ENCODE measurements around the gene ZNF729. TPM values are rescaled to one million over a fixed set of nuclear protein-coding genes. Genes with fewer than 3 reads are reported as not detected.

Gene ZNF729
- not detected in 2 replicates for total RNA-seq

GRCh38 chr19:22286151-22286810 is at the start of gene ZNF729:
Gene ZNF729 (plus strand): TSS chr19:22286441. CDS start chr19:22286526, 85 bp downstream.

Other genes with a start within 250 kb of the ZNF729 start
- gene ZNF257, start 234.0 kb upstream of the ZNF729 start, total RNA-seq: 0.16 TPM in 1 of 2 replicates, not detected in the other
- gene ZNF676, start 89.5 kb upstream of the ZNF729 start, total RNA-seq: 0.16 TPM in 1 of 2 replicates, not detected in the other
- not detected in 2 replicates for gene ZNF98, start 135.9 kb downstream of the ZNF729 start, total RNA-seq